ENCODE measurements around the gene OAS1. TPM values are rescaled to one million over a fixed set of nuclear protein-coding genes. Genes with fewer than 3 reads are reported as not detected.

Gene OAS1
- total RNA-seq, 1 experiment from 2014 or later = 0.64 TPM

DNA sequence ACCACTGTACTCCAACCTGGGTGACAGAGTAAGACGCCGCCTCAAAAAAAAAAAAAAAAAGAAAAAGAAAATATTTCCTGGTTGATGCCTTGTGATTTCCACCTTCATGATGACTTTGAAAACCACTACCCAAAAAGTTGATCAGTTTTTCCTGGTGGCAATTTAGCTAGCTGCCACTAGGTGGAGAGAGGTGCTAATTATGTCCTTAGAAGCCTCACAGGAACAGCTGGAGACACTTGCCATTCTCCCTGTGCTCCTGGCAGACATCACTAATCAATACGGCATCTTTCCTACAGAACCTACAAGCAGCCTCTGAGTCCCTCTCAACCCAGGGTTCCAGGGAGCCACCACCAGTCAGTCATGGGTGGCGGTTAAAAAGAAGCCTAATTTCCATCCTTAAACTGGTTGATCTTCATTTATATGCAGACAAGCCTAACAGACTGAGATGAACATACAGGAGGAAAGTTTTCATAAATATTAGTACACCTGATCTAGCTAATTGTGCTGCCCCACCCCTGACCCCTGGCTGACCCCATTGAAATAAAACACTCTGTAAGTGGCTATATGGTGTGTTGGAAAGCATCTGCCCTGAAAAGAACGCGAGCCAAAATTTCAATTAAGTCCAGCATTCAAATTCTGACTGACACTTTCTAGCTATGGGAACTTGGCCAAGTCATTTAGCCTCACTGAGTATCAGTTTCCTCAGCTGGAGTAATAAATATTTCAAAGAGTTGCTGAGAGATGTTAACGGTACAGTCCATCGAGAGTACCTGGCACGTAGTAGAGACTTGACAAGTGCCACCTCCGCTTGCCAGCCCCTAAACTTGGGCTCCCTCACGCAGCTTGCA lies 6.2 kb upstream of the OAS1 start:
- ChIA-PET RAD21 (ENCODE audit: low non-redundant PET in 1 of 2, low total read pairs in 2 of 2, uncharacterized antibody in 2 of 2, unreplicated experiment in 2 of 2) (no interaction called here), CTCF (interaction anchor here (0.9 to 1.4 kb wide), 8 partner anchors 11 to 525 kb away, joined by 3 to 6 read pairs (median 4); partner anchors contain the start of gene OAS3), POLR2A (no interaction called here)
- Histone ChIP-seq H3K9ac (ENCODE audit: low read length) (no peak overlapping the region), H3K36me3 (ENCODE audit: control insufficient read depth in 1 of 2, insufficient read depth in 2 of 2, low read length in 2 of 2) (no peaks in the 10 kb centered on the region), H2AFZ (ENCODE audit: low read depth, low read length, poor library complexity, severe bottlenecking) (peak overlapping the region; percentile 29), H3K79me2 (ENCODE audit: insufficient read depth, low read length) (no peaks in the 10 kb centered on the region), H4K20me1 (ENCODE audit: insufficient read depth) (no peaks in the 10 kb centered on the region), H3K4me1 (ENCODE audit: control insufficient read depth in 1 of 2, insufficient read depth in 2 of 2, low read length in 2 of 2) (no peaks in the 10 kb centered on the region), H3K27me3 (ENCODE audit: insufficient read depth, low read length) (peaks cover 35% of the 10 kb centered on the region), H3K9me3 (ENCODE audit: control insufficient read depth in 1 of 2, insufficient read depth in 1 of 2, low read depth in 1 of 2, low read length in 2 of 2) (no peaks in the 10 kb centered on the region), H3K9me2 (ENCODE audit: insufficient read depth) (no peaks in the 10 kb centered on the region), H3K4me2 (ENCODE audit: low read length) (no peak overlapping the region), H3K27ac (ENCODE audit: low read depth, low read length) (no peak overlapping the region), H3K4me3 (replicated peaks in 1 of 2; ENCODE audit: low read depth in 1 of 2, low read length in 2 of 2) (no peak overlapping the region)
- no TSS peak for BruUV-seq (replicated peaks)
- intact Hi-C loops (cut with micrococcal nuclease) = loop anchor here (1.0 kb wide), 1 partner anchor 131 kb away; no protein-coding TSS in a partner anchor
- DNase-seq (ENCODE audit: low read depth, low spot score) (peak; percentile 80), ATAC-seq (peak; percentile 95)
- TF ChIP-seq SRF (IDR thresholded peaks at IDR 0.05; ENCODE audit: low read depth) = peak; percentile 81
- TF ChIP-seq ATF3 (IDR thresholded peaks at IDR 0.05) = no peak
- no peak for TF ChIP-seq POLR2AphosphoS5 (IDR thresholded peaks at IDR 0.05; ENCODE audit: low read depth, low read length)
- TF ChIP-seq RAD21 (IDR thresholded peaks at IDR 0.05; ENCODE audit: low read depth) = peak; percentile 68
- TF ChIP-seq, protein P1, sequence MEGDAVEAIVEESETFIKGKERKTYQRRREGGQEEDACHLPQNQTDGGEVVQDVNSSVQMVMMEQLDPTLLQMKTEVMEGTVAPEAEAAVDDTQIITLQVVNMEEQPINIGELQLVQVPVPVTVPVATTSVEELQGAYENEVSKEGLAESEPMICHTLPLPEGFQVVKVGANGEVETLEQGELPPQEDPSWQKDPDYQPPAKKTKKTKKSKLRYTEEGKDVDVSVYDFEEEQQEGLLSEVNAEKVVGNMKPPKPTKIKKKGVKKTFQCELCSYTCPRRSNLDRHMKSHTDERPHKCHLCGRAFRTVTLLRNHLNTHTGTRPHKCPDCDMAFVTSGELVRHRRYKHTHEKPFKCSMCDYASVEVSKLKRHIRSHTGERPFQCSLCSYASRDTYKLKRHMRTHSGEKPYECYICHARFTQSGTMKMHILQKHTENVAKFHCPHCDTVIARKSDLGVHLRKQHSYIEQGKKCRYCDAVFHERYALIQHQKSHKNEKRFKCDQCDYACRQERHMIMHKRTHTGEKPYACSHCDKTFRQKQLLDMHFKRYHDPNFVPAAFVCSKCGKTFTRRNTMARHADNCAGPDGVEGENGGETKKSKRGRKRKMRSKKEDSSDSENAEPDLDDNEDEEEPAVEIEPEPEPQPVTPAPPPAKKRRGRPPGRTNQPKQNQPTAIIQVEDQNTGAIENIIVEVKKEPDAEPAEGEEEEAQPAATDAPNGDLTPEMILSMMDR (IDR thresholded peaks at IDR 0.05 in 2 of 3, conservative IDR thresholded peaks at IDR 0.05 in 1 of 3; ENCODE audit: borderline replicate concordance in 1 of 3, insufficient read depth in 1 of 3, low read depth in 2 of 3, low read length in 2 of 3) = peak; percentile 69 to 82 (median 73); a peak in 5 of 6 replicates
- peak; percentile 80 for TF ChIP-seq CBX3 (IDR thresholded peaks at IDR 0.05; ENCODE audit: low read depth)
